Caco-2 (cell line): Measurements from ENCODE around the gene KMT2A. TPM values are rescaled to one million over a fixed set of nuclear protein-coding genes. Genes with fewer than 3 reads are reported as not detected.

Experiments used
- BruUV-seq: library from RNA; stranded (reverse); fragments of 400-500 nt; replicated peaks from 2 replicates; lab custom pipeline; 2021; lab: Mats Ljungman, UMichigan
- CTCF ChIA-PET: fragments of 300-600 bp; sonication (Branson Sonifier 250); formaldehyde crosslinking; loops from one replicate; lab custom pipeline; 2022; ENCODE audit warnings: antibody characterized with exemption; lab: Charles Lee
- POLR2A ChIA-PET: fragments of 300-600 bp; sonication (Branson Sonifier 250); formaldehyde crosslinking; loops from one replicate; lab custom pipeline; 2022; ENCODE audit warnings: antibody characterized with exemption; lab: Charles Lee
- DNase-seq, 2 experiments: peaks; one replicate each; pipeline versions ENCODE4 v3.0.0 to v3.0.0-alpha.2; 2020 to 2022
- H3K27me3 ChIP-seq: replicated peaks from 2 replicates; pipeline ENCODE4 v1.6.0; 2011; ENCODE audit warnings: low read length; ENCODE audit not compliant: control insufficient read depth, insufficient read depth
- H3K36me3 ChIP-seq: 2 replicates; pipeline ENCODE4 v1.5.1; 2011; ENCODE audit warnings: low read length; ENCODE audit not compliant: control insufficient read depth, insufficient read depth
- H3K4me1 ChIP-seq: fragments of 250-450 bp; sonication (Bioruptor Pico); 2 replicates; pipeline ENCODE4 v1.5.1; 2020; ENCODE audit warnings: mild to moderate bottlenecking
- H3K4me3 ChIP-seq: 2 replicates; pipeline ENCODE4 v1.5.1; 2011; ENCODE audit warnings: low read depth, mild to moderate bottlenecking, control low read depth, low read length
- H3K9me3 ChIP-seq: fragments of 250-450 bp; sonication (Bioruptor Pico); 2 replicates; pipeline ENCODE4 v1.5.1; 2020; ENCODE audit warnings: mild to moderate bottlenecking, moderate library complexity
- H3K27ac Mint-ChIP-seq: one replicate; pipeline ENCODE4 v1.8.0; 2022; ENCODE audit warnings: mixed read lengths; ENCODE audit not compliant: unreplicated experiment
- H3K27me3 Mint-ChIP-seq: one replicate; pipeline ENCODE4 v1.8.0; 2022; ENCODE audit warnings: mixed read lengths; ENCODE audit not compliant: insufficient read depth, unreplicated experiment
- H3K36me3 Mint-ChIP-seq: one replicate; pipeline ENCODE4 v1.8.0; 2022; ENCODE audit warnings: mild to moderate bottlenecking, mixed read lengths; ENCODE audit not compliant: insufficient read depth, unreplicated experiment
- H3K4me1 Mint-ChIP-seq: one replicate; pipeline ENCODE4 v1.8.0; 2022; ENCODE audit warnings: low read depth, mixed read lengths; ENCODE audit not compliant: unreplicated experiment
- H3K4me3 Mint-ChIP-seq: one replicate; pipeline ENCODE4 v1.8.0; 2022; ENCODE audit warnings: mild to moderate bottlenecking, moderate library complexity, mixed read lengths; ENCODE audit not compliant: unreplicated experiment
- H3K9me3 Mint-ChIP-seq: one replicate; pipeline ENCODE4 v1.8.0; 2022; ENCODE audit warnings: mixed read lengths; ENCODE audit not compliant: unreplicated experiment
- CTCF ChIP-seq, 2 experiments: fragments of 200-600 bp in 1 of 2; IDR thresholded peaks; 1 replicate in 1 of 2; 2 replicates in 1 of 2; pipeline versions ENCODE4 v1.5.1 to v1.8.0; 2011 to 2022; ENCODE audit warnings: antibody characterized with exemption in 1 of 2, control low read depth in 1 of 2, inconsistent platforms in 1 of 2, low read depth in 1 of 2, low read length in 1 of 2, mild to moderate bottlenecking in 1 of 2, moderate library complexity in 1 of 2; ENCODE audit not compliant: insufficient read depth in 1 of 2, severe bottlenecking in 1 of 2, unreplicated experiment in 1 of 2
- intact Hi-C: fragments of 100-400 bp; cut with micrococcal nuclease; formaldehyde crosslinking; loops from one replicate; pipeline ENCODE4 v1.10.0; 2022; ENCODE audit not compliant: unreplicated experiment
- total RNA-seq: library from RNA; stranded (reverse); gene quantifications from 2 replicates; pipeline ENCODE4 v1.2.3, GENCODE V29; 2022

KMT2A gene
- total RNA-seq, 1 experiment from 2014 or later = 93.9 TPM

- intact Hi-C loops = loop anchor here (1.0 to 2.0 kb wide), 3 partner anchors 16 to 35 kb away; no protein-coding TSS in a partner anchor
- Mint-ChIP-seq H3K27ac (peak within 1 kb of the TSS; percentile 43), H3K36me3 (peaks cover 26% of the 10 kb centered on the region), H3K4me1 (peaks cover 34% of the 10 kb centered on the region), H3K27me3 (no peaks in the 10 kb centered on the region), H3K9me3 (no peaks in the 10 kb centered on the region), H3K4me3 (peak within 1 kb of the TSS; percentile 98)
- Histone ChIP-seq H3K4me1 (peaks cover 39% of the 10 kb centered on the region), H3K27me3 (no peaks in the 10 kb centered on the region), H3K9me3 (no peaks in the 10 kb centered on the region), H3K4me3 (peak within 1 kb of the TSS; percentile 57), H3K36me3 (peaks cover 4% of the 10 kb centered on the region)
- BruUV-seq = TSS peak; percentile 19
- ChIA-PET CTCF (interaction anchor here (0.8 to 1.0 kb wide), 3 partner anchors 9 to 333 kb away, joined by 3 to 4 read pairs (median 3); no protein-coding TSS in a partner anchor), POLR2A (interaction anchor here (0.6 kb wide), 2 partner anchors 20 to 22 kb away, joined by 3 to 4 read pairs; no protein-coding TSS in a partner anchor)
- DNase-seq = peak; percentile 89 to 95
- no peak for TF ChIP-seq CTCF (IDR thresholded peaks at IDR 0.05; ENCODE audit: insufficient read depth in 1 of 2, low read depth in 1 of 2, low read length in 1 of 2, severe bottlenecking in 1 of 2, unreplicated experiment in 1 of 2)
Observed at GRCh38 chr11:118530683-118531596, 94.6 kb downstream of the KMT2A start, which contains the start of gene TMEM25. Gene TMEM25, plus strand, starts transcription at chr11:118531192. Its CDS starts 610 bp downstream, at chr11:118531802.

GRCh38 chr11:118531597-118532084 is 95.3 kb downstream of the KMT2A start:
- H3K36me3 ChIP-seq = peaks cover 4% of the 10 kb centered on the region
- no peak for DNase-seq
- H3K9me3 Mint-ChIP-seq = no peaks in the 10 kb centered on the region
- peak overlapping the region; percentile 98 for H3K4me3 Mint-ChIP-seq
- H3K4me3 ChIP-seq = peak overlapping the region; percentile 57
- no TSS peak for BruUV-seq
- no peaks in the 10 kb centered on the region for H3K9me3 ChIP-seq
- peaks cover 26% of the 10 kb centered on the region for H3K36me3 Mint-ChIP-seq
- intact Hi-C loops = loop anchor here (1.0 to 2.0 kb wide), 2 partner anchors 16 to 21 kb away; no protein-coding TSS in a partner anchor
- POLR2A ChIA-PET = no interaction called here
- H3K27ac Mint-ChIP-seq = peak overlapping the region; percentile 43
- peaks cover 34% of the 10 kb centered on the region for H3K4me1 Mint-ChIP-seq
- no peaks in the 10 kb centered on the region for H3K27me3 Mint-ChIP-seq
- CTCF ChIA-PET = no interaction called here
- no peak for TF ChIP-seq CTCF (IDR thresholded peaks at IDR 0.05; ENCODE audit: insufficient read depth in 1 of 2, low read depth in 1 of 2, low read length in 1 of 2, severe bottlenecking in 1 of 2, unreplicated experiment in 1 of 2)
- H3K4me1 ChIP-seq = peaks cover 39% of the 10 kb centered on the region
- H3K27me3 ChIP-seq = no peaks in the 10 kb centered on the region

- Mint-ChIP-seq H3K9me3 (no peaks in the 10 kb centered on the region), H3K27me3 (no peaks in the 10 kb centered on the region), H3K4me1 (peaks cover 34% of the 10 kb centered on the region), H3K27ac (peak overlapping the region; percentile 43), H3K36me3 (peaks cover 21% of the 10 kb centered on the region), H3K4me3 (peak overlapping the region; percentile 98)
- Histone ChIP-seq H3K27me3 (no peaks in the 10 kb centered on the region), H3K4me3 (peak overlapping the region; percentile 57), H3K36me3 (peaks cover 4% of the 10 kb centered on the region), H3K4me1 (peaks cover 35% of the 10 kb centered on the region), H3K9me3 (no peaks in the 10 kb centered on the region)
- intact Hi-C loops = no loop called here
- CTCF ChIA-PET = no interaction called here
- DNase-seq = no peak
- TF ChIP-seq CTCF (IDR thresholded peaks at IDR 0.05; ENCODE audit: insufficient read depth in 1 of 2, low read depth in 1 of 2, low read length in 1 of 2, severe bottlenecking in 1 of 2, unreplicated experiment in 1 of 2) = no peak
- BruUV-seq = no TSS peak
- POLR2A ChIA-PET = no interaction called here
Observed at GRCh38 chr11:118532091-118532490, 95.8 kb downstream of the KMT2A start.
